ENCODE data around the gene EIF5AL1.

DNA sequence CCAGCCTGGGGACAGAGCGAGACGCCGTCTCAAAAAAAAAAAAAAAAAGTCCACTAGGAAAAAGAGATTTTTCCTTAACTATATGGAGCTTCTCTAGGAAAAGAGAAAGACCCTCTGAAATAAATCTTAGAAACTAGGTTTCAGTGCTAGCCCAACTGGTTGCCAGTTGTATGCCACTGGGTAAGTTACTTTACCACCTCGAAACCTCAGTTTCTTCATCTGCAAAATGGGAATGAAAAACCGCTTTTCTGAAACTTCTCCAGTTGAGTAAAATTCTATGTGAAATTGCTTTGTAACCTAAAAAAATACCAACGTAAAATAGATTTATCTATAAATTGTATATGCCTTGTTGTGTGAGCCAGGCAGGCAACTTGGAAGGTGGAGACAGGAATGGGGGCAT, 16.5 kb upstream of the EIF5AL1 start:
- TF ChIP-seq CTCF (conservative IDR thresholded peaks at IDR 0.05 in 1 of 2, IDR thresholded peaks at IDR 0.05 in 1 of 2; ENCODE audit: extremely low read depth in 1 of 2, insufficient read depth in 1 of 2, low read depth in 1 of 2, low read length in 2 of 2) (no peak), EZH2 (IDR thresholded peaks at IDR 0.05; ENCODE audit: borderline replicate concordance, low read length) (no peak)

All from mammary epithelial cell (primary cell).